22Rv1 (cell line): ENCODE results near the gene DSPP.

ENCODE experiments used
- ZFX ChIP-seq: fragments of 450-650 bp; IDR thresholded peaks from 2 replicates; pipeline ENCODE4 v1.6.1; 2017; ENCODE audit warnings: antibody characterized with exemption, borderline replicate concordance
- TF ChIP-seq, protein P1 (sequence below): fragments of 450-650 bp; IDR thresholded peaks from 2 replicates; pipeline ENCODE4 v1.5.1; 2017; ENCODE audit warnings: mild to moderate bottlenecking

DNA sequence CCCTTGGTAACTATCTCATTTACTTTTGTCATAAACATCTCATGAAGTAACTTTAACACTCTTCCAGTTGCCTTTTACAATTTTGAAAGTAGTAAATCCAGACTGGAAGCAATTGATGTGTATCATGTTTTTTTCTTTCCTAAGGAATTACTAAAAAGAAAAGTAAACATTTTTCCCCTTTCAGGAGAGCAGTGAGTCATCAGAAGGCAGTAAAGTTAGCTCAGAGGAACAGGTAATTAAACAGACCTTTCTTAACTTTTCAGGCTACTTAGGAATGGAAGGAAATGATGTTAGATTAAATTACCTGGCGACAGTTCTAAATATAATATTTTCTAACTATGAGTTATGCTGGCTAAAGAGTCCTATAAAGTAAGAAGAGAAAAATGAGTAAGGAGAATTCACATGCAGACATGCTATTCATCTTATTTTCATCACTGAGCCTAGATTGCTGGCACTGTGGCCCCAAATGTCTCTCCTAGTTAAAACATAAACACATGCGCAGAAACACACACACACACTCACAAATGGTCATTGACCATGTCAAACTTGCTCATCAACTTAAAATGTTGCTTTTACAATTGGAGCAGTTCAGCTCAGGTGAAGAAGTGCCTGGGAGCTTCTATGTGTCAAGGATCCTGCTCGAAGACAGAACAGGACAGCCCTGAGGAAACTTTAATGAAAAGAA, 51.1 kb downstream of the DSPP start:
- TF ChIP-seq, protein P1, sequence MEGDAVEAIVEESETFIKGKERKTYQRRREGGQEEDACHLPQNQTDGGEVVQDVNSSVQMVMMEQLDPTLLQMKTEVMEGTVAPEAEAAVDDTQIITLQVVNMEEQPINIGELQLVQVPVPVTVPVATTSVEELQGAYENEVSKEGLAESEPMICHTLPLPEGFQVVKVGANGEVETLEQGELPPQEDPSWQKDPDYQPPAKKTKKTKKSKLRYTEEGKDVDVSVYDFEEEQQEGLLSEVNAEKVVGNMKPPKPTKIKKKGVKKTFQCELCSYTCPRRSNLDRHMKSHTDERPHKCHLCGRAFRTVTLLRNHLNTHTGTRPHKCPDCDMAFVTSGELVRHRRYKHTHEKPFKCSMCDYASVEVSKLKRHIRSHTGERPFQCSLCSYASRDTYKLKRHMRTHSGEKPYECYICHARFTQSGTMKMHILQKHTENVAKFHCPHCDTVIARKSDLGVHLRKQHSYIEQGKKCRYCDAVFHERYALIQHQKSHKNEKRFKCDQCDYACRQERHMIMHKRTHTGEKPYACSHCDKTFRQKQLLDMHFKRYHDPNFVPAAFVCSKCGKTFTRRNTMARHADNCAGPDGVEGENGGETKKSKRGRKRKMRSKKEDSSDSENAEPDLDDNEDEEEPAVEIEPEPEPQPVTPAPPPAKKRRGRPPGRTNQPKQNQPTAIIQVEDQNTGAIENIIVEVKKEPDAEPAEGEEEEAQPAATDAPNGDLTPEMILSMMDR: no peak
- no peak for TF ChIP-seq ZFX
